ENCODE measurements around the gene L3MBTL4.

L3MBTL4 gene

DNA sequence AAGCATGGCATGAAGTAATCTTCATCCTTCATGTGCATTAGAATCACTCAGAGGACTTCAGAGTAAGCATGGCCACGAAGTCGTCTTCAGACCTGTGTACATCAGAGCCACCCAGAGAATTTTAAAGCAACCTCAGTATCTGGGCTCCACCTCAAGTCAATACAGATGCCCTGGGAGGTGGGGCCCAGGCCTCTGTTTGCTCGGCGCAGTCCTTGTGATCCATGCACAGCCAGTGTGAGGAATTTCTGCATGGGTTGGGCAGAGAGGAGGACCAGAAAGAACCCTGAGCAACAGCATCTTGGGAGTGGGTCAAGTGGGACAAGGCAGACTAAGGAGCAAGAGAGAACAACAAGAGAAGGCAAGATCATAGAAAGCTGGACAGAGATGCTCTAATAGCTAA is 299.0 kb downstream of the L3MBTL4 start:
- no peaks in the 10 kb centered on the region for H3K4me1 ChIP-seq (ENCODE audit: control insufficient read depth, insufficient read depth, low read length, unreplicated experiment)
- H3K27me3 ChIP-seq (ENCODE audit: insufficient read depth, low read length): 0 out of 2 replicates have a peak, but pooled peaks cover 17% of the 10 kb centered on the region
- no peaks in the 10 kb centered on the region for H3K79me2 ChIP-seq (ENCODE audit: control insufficient read depth, insufficient read depth, low read length, unreplicated experiment)
- H2AFZ ChIP-seq (ENCODE audit: low read length, unreplicated experiment): no peak overlapping the region
- H3K4me3 ChIP-seq (ENCODE audit: low read depth, low read length): no peak overlapping the region
- H3K36me3 ChIP-seq (ENCODE audit: insufficient read depth, low read length): no peaks in the 10 kb centered on the region
- no peak overlapping the region for H3K27ac ChIP-seq (ENCODE audit: low read depth, low read length)

DNA sequence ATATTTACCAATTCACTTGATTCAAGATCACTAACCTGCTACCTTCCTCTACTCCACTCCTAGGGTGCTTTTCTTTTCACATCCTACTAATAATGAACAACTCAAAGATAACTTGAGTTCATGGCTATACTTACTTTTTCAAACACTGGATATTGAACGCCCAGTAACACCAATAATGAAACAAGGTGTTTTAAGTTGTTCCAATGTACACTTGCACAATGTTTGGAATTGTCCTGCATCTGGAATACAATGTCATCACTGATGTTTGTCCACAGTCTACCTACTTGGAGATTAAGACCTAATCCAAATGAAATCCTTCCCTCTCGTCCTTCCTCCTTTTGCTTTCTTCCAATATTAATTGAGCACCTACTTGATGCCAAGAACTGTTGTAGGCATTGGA is 301.1 kb downstream of the L3MBTL4 start:
- no peaks in the 10 kb centered on the region for H3K36me3 ChIP-seq (ENCODE audit: insufficient read depth, low read length)
- H3K4me1 ChIP-seq (ENCODE audit: control insufficient read depth, insufficient read depth, low read length, unreplicated experiment): no peaks in the 10 kb centered on the region
- 0 out of 2 replicates have a peak, but pooled peaks cover 17% of the 10 kb centered on the region for H3K27me3 ChIP-seq (ENCODE audit: insufficient read depth, low read length)
- H3K4me3 ChIP-seq (ENCODE audit: low read depth, low read length): no peak overlapping the region
- no peak overlapping the region for H3K27ac ChIP-seq (ENCODE audit: low read depth, low read length)
- no peak overlapping the region for H2AFZ ChIP-seq (ENCODE audit: low read length, unreplicated experiment)
- no peaks in the 10 kb centered on the region for H3K79me2 ChIP-seq (ENCODE audit: control insufficient read depth, insufficient read depth, low read length, unreplicated experiment)

- Histone ChIP-seq H2AFZ (ENCODE audit: low read length, unreplicated experiment) (no peak overlapping the region), H3K27me3 (ENCODE audit: insufficient read depth, low read length) (peaks cover 15% of the 10 kb centered on the region; the same call in 1 of the 2 replicates), H3K79me2 (ENCODE audit: control insufficient read depth, insufficient read depth, low read length, unreplicated experiment) (no peaks in the 10 kb centered on the region), H3K4me3 (ENCODE audit: low read depth, low read length) (no peak overlapping the region), H3K4me1 (ENCODE audit: control insufficient read depth, insufficient read depth, low read length, unreplicated experiment) (no peaks in the 10 kb centered on the region), H3K27ac (ENCODE audit: low read depth, low read length) (no peak overlapping the region), H3K36me3 (ENCODE audit: insufficient read depth, low read length) (no peaks in the 10 kb centered on the region)
These were observed 303.0 kb downstream of the L3MBTL4 start for GRCh38 chr18:6111726-6112125.

DNA sequence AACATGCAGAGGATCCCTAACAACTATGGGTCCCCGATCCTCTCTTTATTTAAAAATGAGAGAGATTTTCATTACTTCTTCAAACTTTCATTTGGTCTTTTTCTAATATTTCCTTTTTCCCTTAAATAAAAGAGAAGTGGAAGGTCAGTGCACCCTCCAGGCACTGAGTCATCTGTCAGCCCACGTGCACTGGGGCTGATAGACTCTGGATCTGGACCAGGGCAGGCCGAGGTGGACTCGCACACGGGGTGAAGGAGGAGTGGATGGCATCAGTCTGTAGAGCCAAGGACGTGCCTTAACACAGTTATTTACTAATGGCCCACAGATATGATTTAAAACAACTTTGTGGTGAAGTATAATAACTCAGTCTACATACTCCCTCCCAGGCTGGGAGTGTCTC is 305.0 kb downstream of the L3MBTL4 start:
- no peak overlapping the region for H3K4me3 ChIP-seq (ENCODE audit: low read depth, low read length)
- H2AFZ ChIP-seq (ENCODE audit: low read length, unreplicated experiment): no peak overlapping the region
- H3K27me3 ChIP-seq (ENCODE audit: insufficient read depth, low read length): peaks cover 24% of the 10 kb centered on the region; the same call in 1 of the 2 replicates
- H3K36me3 ChIP-seq (ENCODE audit: insufficient read depth, low read length): no peaks in the 10 kb centered on the region
- H3K4me1 ChIP-seq (ENCODE audit: control insufficient read depth, insufficient read depth, low read length, unreplicated experiment): no peaks in the 10 kb centered on the region
- no peak overlapping the region for H3K27ac ChIP-seq (ENCODE audit: low read depth, low read length)
- no peaks in the 10 kb centered on the region for H3K79me2 ChIP-seq (ENCODE audit: control insufficient read depth, insufficient read depth, low read length, unreplicated experiment)

- H2AFZ ChIP-seq (ENCODE audit: low read length, unreplicated experiment): no peak overlapping the region
- no peaks in the 10 kb centered on the region for H3K79me2 ChIP-seq (ENCODE audit: control insufficient read depth, insufficient read depth, low read length, unreplicated experiment)
- H3K4me3 ChIP-seq (ENCODE audit: low read depth, low read length): no peak overlapping the region
- H3K36me3 ChIP-seq (ENCODE audit: insufficient read depth, low read length): no peaks in the 10 kb centered on the region
- no peaks in the 10 kb centered on the region for H3K4me1 ChIP-seq (ENCODE audit: control insufficient read depth, insufficient read depth, low read length, unreplicated experiment)
- H3K27ac ChIP-seq (ENCODE audit: low read depth, low read length): no peak overlapping the region
- peaks cover 27% of the 10 kb centered on the region; the same call in 1 of the 2 replicates for H3K27me3 ChIP-seq (ENCODE audit: insufficient read depth, low read length)
These were observed 306.9 kb downstream of the L3MBTL4 start for GRCh38 chr18:6107794-6108193.

DNA sequence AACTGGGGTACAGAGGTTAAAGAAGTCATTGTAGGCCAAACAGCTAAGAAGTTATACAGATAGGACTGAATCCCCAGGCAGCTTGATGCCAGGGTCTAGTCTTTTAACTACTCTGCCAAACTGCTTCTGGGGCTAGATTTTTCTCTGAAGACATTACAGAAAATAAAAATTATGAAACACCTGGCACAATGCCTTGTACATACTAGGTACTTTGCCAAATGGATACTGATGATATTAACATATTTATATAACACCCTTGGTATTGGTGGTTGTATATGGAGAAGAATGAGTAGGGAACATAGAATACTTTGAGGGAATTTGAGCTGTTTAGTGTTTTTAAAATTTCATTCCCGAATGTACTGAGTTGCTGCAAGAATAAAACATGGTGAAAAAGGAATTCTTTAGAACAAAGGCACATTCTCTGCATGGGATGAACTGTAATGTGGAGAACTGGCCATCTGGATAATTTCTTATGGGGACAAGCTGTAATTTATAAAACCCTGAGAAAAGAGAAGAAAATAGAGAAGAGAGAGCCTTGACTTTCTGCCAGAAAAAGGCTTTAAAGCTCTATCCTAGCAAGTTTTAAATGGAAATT is 308.5 kb downstream of the L3MBTL4 start:
- Histone ChIP-seq H2AFZ (ENCODE audit: low read length, unreplicated experiment) (no peak overlapping the region), H3K36me3 (ENCODE audit: insufficient read depth, low read length) (no peaks in the 10 kb centered on the region), H3K27ac (ENCODE audit: low read depth, low read length) (no peak overlapping the region), H3K4me3 (ENCODE audit: low read depth, low read length) (no peak overlapping the region), H3K27me3 (ENCODE audit: insufficient read depth, low read length) (peaks cover 28% of the 10 kb centered on the region; the same call in 1 of the 2 replicates), H3K4me1 (ENCODE audit: control insufficient read depth, insufficient read depth, low read length, unreplicated experiment) (no peaks in the 10 kb centered on the region), H3K79me2 (ENCODE audit: control insufficient read depth, insufficient read depth, low read length, unreplicated experiment) (no peaks in the 10 kb centered on the region)

DNA sequence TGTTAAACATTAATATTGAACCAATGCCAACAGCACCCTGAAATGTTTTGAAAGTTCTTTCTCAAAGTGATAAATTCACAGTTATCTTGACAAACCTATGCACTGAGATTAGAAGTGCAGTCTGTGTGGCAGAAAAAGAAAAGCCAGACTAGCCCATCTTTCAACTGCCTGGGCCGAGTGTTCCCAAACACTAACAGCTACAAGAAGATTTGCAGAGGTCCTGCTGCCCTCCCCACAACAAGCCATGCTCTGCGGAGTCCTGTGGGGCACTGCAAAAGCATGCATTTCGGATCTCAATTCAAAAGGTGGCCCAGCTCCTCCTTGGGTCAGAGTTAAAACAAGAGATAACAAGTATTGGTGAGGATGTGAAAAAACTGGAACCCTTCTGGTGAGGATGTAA is 311.0 kb downstream of the L3MBTL4 start:
- Histone ChIP-seq H2AFZ (ENCODE audit: low read length, unreplicated experiment) (no peak overlapping the region), H3K36me3 (ENCODE audit: insufficient read depth, low read length) (no peaks in the 10 kb centered on the region)

DNA sequence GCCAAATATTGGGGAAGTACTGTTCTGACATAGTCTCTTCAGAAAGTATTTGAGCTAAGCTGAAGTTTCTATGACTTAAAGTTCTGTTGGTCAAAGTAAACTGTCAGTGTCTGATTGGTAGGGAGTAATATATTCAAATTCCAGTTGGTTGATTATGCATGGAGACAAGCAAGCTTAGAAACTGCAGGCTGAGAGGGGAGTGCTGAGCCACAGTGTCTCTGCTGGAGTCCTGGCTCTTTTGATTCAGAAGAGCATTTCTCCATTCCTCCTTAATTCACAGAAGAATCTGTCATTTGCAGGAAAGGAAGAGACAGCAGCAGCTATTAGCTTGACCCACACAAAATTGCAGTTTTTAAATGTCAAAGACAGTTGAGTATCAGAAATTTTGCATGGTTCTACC is 318.0 kb downstream of the L3MBTL4 start:
- H3K36me3 ChIP-seq (ENCODE audit: insufficient read depth, low read length): no peaks in the 10 kb centered on the region
- H2AFZ ChIP-seq (ENCODE audit: low read length, unreplicated experiment): no peak overlapping the region
- H3K4me1 ChIP-seq (ENCODE audit: control insufficient read depth, insufficient read depth, low read length, unreplicated experiment): no peaks in the 10 kb centered on the region
- no peak overlapping the region for H3K4me3 ChIP-seq (ENCODE audit: low read depth, low read length)
- H3K27me3 ChIP-seq (ENCODE audit: insufficient read depth, low read length): 0 out of 2 replicates have a peak, but pooled peaks cover 9% of the 10 kb centered on the region
- H3K27ac ChIP-seq (ENCODE audit: low read depth, low read length): no peak overlapping the region
- no peaks in the 10 kb centered on the region for H3K79me2 ChIP-seq (ENCODE audit: control insufficient read depth, insufficient read depth, low read length, unreplicated experiment)

More for the DNA sequence above, 311.0 kb downstream of the L3MBTL4 start:
- H3K27me3 ChIP-seq (ENCODE audit: insufficient read depth, low read length): peaks cover 25% of the 10 kb centered on the region; the same call in 1 of the 2 replicates
- no peak overlapping the region for H3K27ac ChIP-seq (ENCODE audit: low read depth, low read length)
- no peaks in the 10 kb centered on the region for H3K4me1 ChIP-seq (ENCODE audit: control insufficient read depth, insufficient read depth, low read length, unreplicated experiment)
- no peaks in the 10 kb centered on the region for H3K79me2 ChIP-seq (ENCODE audit: control insufficient read depth, insufficient read depth, low read length, unreplicated experiment)
- no peak overlapping the region for H3K4me3 ChIP-seq (ENCODE audit: low read depth, low read length)

DNA sequence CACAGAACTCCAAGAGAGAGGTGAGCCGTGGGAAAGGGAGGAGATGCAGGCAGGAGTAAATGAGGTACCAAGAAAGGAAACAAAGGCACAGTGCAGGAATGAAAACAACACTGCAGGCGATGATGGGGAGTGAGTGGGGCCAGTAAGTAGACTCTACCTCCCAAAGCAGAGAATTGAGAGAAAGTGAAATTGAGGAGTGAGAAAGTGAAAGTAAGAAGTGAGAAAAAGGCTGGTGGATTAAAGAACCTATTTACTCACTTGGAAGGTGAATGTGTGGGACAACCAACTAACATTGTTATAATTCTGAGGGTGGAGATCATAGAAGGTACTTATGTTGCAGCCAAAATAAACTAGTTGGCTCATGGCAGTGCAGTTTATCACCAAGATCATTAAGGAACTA is 326.3 kb downstream of the L3MBTL4 start:
- Histone ChIP-seq H3K36me3 (ENCODE audit: insufficient read depth, low read length) (no peaks in the 10 kb centered on the region), H3K79me2 (ENCODE audit: control insufficient read depth, insufficient read depth, low read length, unreplicated experiment) (no peaks in the 10 kb centered on the region), H3K27me3 (ENCODE audit: insufficient read depth, low read length) (no peaks in the 10 kb centered on the region), H3K4me3 (ENCODE audit: low read depth, low read length) (peak overlapping the region; percentile 69), H3K27ac (ENCODE audit: low read depth, low read length) (no peak overlapping the region), H2AFZ (ENCODE audit: low read length, unreplicated experiment) (peak overlapping the region; percentile 85), H3K4me1 (ENCODE audit: control insufficient read depth, insufficient read depth, low read length, unreplicated experiment) (peaks cover 4% of the 10 kb centered on the region)

GRCh38 chr18:6086731-6087130 is 328.0 kb downstream of the L3MBTL4 start:
- H3K79me2 ChIP-seq (ENCODE audit: control insufficient read depth, insufficient read depth, low read length, unreplicated experiment): no peaks in the 10 kb centered on the region
- H3K4me1 ChIP-seq (ENCODE audit: control insufficient read depth, insufficient read depth, low read length, unreplicated experiment): peaks cover 4% of the 10 kb centered on the region
- no peak overlapping the region for H3K27ac ChIP-seq (ENCODE audit: low read depth, low read length)
- H3K36me3 ChIP-seq (ENCODE audit: insufficient read depth, low read length): no peaks in the 10 kb centered on the region
- H3K4me3 ChIP-seq (ENCODE audit: low read depth, low read length): no peak overlapping the region
- no peaks in the 10 kb centered on the region for H3K27me3 ChIP-seq (ENCODE audit: insufficient read depth, low read length)
- no peak overlapping the region for H2AFZ ChIP-seq (ENCODE audit: low read length, unreplicated experiment)

- Histone ChIP-seq H3K4me1 (ENCODE audit: control insufficient read depth, insufficient read depth, low read length, unreplicated experiment) (no peaks in the 10 kb centered on the region), H3K36me3 (ENCODE audit: insufficient read depth, low read length) (no peaks in the 10 kb centered on the region), H3K4me3 (ENCODE audit: low read depth, low read length) (no peak overlapping the region), H2AFZ (ENCODE audit: low read length, unreplicated experiment) (no peak overlapping the region), H3K27ac (ENCODE audit: low read depth, low read length) (no peak overlapping the region), H3K79me2 (ENCODE audit: control insufficient read depth, insufficient read depth, low read length, unreplicated experiment) (no peaks in the 10 kb centered on the region), H3K27me3 (ENCODE audit: insufficient read depth, low read length) (no peaks in the 10 kb centered on the region)
These were observed 335.3 kb downstream of the L3MBTL4 start for GRCh38 chr18:6079406-6079805.
